Measurements from ENCODE around the gene ALDH1A3.

- TF ChIP-seq CTCF (conservative IDR thresholded peaks at IDR 0.05 in 1 of 2, IDR thresholded peaks at IDR 0.05 in 1 of 2; ENCODE audit: extremely low read depth in 1 of 2, insufficient read depth in 1 of 2, low read depth in 1 of 2, low read length in 2 of 2) = no peak
- no peak for TF ChIP-seq EZH2 (IDR thresholded peaks at IDR 0.05; ENCODE audit: borderline replicate concordance, low read length)
These were observed 23.5 kb downstream of the ALDH1A3 start for GRCh38 chr15:100903168-100903554.
